GM19023 (cell line): ENCODE measurements around the gene TRIM50.
A peak's percentile ranks its signal among the peaks of the same experiment; 100 is the strongest.
"Not testable (repeated sequence)": the region's sequence is repeated elsewhere in the genome, so short reads cannot be mapped to it uniquely, and the experiment has no call there.

Experiments used
- ATAC-seq: cut with Tn5 transposase; IDR thresholded peaks from one replicate; pipeline ENCODE4 v1.9.1; 2021; ENCODE audit warnings: mild to moderate bottlenecking, moderate library complexity; ENCODE audit not compliant: unreplicated experiment

The TRIM50 gene

GRCh38 chr7:73350306-73351068 lies 22.6 kb upstream of the TRIM50 start:
- ATAC-seq = no peak

- no peak for ATAC-seq
Measured at GRCh38 chr7:73349763-73350162, 21.9 kb upstream of the TRIM50 start.

- no peak for ATAC-seq
Measured at GRCh38 chr7:73345951-73346350, 18.1 kb upstream of the TRIM50 start.

GRCh38 chr7:73345538-73345937 lies 17.7 kb upstream of the TRIM50 start:
- no peak for ATAC-seq

- ATAC-seq = no peak
Measured at GRCh38 chr7:73343671-73344380, 15.9 kb upstream of the TRIM50 start.

GRCh38 chr7:73342645-73343044 lies 14.8 kb upstream of the TRIM50 start:
- ATAC-seq = no peak

GRCh38 chr7:73341877-73342276 lies 14.0 kb upstream of the TRIM50 start:
- no peak for ATAC-seq

- ATAC-seq = no peak
Measured at GRCh38 chr7:73340514-73340913, 12.6 kb upstream of the TRIM50 start.

GRCh38 chr7:73338321-73338720 lies 10.4 kb upstream of the TRIM50 start:
- no peak for ATAC-seq

- ATAC-seq = no peak
Measured at GRCh38 chr7:73332447-73332846, 4.6 kb upstream of the TRIM50 start.

GRCh38 chr7:73330772-73331171 lies 2.9 kb upstream of the TRIM50 start:
- no peak for ATAC-seq

GRCh38 chr7:73329861-73330581 lies 2.1 kb upstream of the TRIM50 start:
- no peak for ATAC-seq

- no peak for ATAC-seq
Measured at GRCh38 chr7:73328696-73329095, 814 bp upstream of the TRIM50 start.

GRCh38 chr7:73327449-73327848 lies 433 bp downstream of the TRIM50 start:
- ATAC-seq = not testable (repeated sequence)

GRCh38 chr7:73325424-73325823 lies 2.5 kb downstream of the TRIM50 start:
- ATAC-seq = not testable (repeated sequence)

GRCh38 chr7:73324081-73324845 lies 3.6 kb downstream of the TRIM50 start:
- peak; percentile 61 for ATAC-seq

GRCh38 chr7:73323434-73324080 lies 4.3 kb downstream of the TRIM50 start:
- ATAC-seq = not testable (repeated sequence)

GRCh38 chr7:73320009-73320408 lies 7.9 kb downstream of the TRIM50 start:
- ATAC-seq = not testable (repeated sequence)

GRCh38 chr7:73319541-73319940 lies 8.3 kb downstream of the TRIM50 start:
- ATAC-seq = not testable (repeated sequence)

- not testable (repeated sequence) for ATAC-seq
Measured at GRCh38 chr7:73318656-73319204, 9.2 kb downstream of the TRIM50 start.
